ENCODE measurements around the gene MTR.

Gene MTR

DNA sequence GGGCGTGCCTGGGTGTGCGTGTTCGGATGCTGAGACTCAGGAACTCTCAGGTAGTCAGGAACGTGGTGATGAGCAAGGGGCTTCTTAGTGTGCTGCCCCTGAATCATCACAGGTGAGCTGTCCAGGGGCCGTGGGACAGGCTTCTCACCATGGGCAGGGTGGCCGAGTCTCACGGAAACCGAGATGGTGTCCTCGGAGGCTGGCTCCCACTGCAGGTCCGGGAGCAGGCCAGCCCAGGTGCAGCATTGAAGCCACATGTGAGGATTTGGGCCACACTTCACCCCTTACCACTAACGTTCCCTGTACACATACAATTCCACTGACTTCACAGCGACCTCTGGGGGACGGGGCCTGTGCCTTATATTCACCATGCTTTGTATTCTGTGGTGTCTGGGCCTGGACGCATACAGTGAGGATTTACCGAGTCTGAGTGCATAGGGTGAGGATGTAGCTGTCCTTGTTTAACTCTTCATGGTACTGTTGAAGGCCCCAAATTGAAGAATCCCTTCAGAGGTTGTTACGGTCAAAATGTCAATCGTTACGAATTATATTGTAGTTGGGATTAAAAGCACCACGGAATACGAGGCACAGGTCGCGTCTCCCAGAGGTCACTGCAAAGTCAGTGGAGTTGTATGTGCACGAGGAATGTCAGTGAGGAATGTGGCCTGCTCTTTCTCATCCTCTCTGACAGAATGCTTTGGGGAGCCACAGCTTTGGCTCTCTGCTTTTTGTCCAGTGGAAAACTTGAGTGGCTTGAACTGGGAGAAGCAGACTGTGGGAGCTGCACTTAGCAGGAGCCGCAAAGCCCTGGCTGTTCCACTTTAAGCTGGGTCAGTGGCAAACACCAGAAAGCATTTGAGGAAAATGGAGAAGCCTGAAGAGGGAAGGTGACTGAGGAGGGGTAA lies 95.3 kb downstream of the MTR start:
- H3K27ac ChIP-seq = no peak overlapping the region
- no peaks in the 10 kb centered on the region for H3K36me3 ChIP-seq (ENCODE audit: insufficient read depth)
- no peaks in the 10 kb centered on the region for H3K27me3 ChIP-seq (ENCODE audit: insufficient read depth, low read depth)
- no peak overlapping the region for H3K9ac ChIP-seq
- H3K4me2 ChIP-seq = no peak overlapping the region
- no peak overlapping the region for H2AFZ ChIP-seq (ENCODE audit: low read depth)
- no peaks in the 10 kb centered on the region for H4K20me1 ChIP-seq (ENCODE audit: insufficient read depth)
- TF ChIP-seq CTCF (conservative IDR thresholded peaks at IDR 0.05; ENCODE audit: low read depth, low read length) = no peak
- H3K79me2 ChIP-seq (ENCODE audit: insufficient read depth, low read depth) = no peaks in the 10 kb centered on the region
- no peaks in the 10 kb centered on the region for H3K4me1 ChIP-seq (ENCODE audit: low read depth, poor library complexity, severe bottlenecking)
- H3K4me3 ChIP-seq (IDR thresholded peaks at IDR 0.05; ENCODE audit: insufficient read depth, low read depth, low read length) = no peak overlapping the region

DNA sequence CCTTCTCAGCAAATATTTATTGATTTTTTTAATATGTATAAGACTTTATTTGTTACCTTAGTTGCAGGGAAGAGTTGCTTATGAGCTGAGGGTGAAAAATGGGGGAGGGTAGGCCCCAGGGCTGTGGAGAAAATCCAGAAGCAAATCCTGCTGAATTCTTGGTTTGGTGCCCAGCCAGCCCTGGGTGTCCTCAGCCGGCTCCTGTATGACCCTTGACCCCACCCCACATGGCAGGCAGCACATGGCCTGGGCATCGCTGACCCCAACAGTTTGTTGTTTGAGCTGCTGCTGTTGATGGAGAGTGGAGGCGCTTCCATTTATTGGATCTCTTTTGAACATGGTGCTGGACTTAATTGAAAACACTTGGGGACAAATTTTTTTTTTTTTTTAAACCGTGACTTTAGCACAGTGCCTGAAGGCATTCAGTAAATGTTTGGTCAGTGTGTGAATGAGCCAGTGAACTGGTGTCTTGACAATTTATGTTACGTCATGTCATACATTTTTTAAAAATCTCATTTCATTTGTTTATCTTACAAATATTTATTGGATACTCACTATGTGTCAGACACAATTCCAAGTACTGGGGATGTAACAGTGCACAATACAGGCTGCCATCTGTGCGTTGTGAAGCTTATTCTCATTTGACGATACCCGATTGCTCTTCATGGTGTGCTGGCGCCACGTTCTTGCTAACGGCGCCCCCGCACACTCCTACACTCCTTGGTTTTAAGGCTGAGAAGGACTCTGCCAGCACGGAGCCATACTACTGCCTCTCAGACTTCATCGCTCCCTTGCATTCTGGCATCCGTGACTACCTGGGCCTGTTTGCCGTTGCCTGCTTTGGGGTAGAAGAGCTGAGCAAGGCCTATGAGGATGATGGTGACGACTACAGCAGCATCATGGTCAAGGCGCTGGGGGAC lies 98.8 kb downstream of the MTR start:
- no peaks in the 10 kb centered on the region for H4K20me1 ChIP-seq (ENCODE audit: insufficient read depth)
- peaks cover 9% of the 10 kb centered on the region; the same call in 1 of the 2 replicates for H3K36me3 ChIP-seq (ENCODE audit: insufficient read depth)

GRCh38 chr1:236895665-236896387 lies 100.7 kb downstream of the MTR start:
- H3K4me2 ChIP-seq = no peak overlapping the region
- H4K20me1 ChIP-seq (ENCODE audit: insufficient read depth) = no peaks in the 10 kb centered on the region
- no peak overlapping the region for H3K27ac ChIP-seq
- no peak for TF ChIP-seq CTCF (conservative IDR thresholded peaks at IDR 0.05; ENCODE audit: low read depth, low read length)
- no peak overlapping the region for H3K4me3 ChIP-seq (IDR thresholded peaks at IDR 0.05; ENCODE audit: insufficient read depth, low read depth, low read length)
- no peaks in the 10 kb centered on the region for H3K27me3 ChIP-seq (ENCODE audit: insufficient read depth, low read depth)
- H3K36me3 ChIP-seq (ENCODE audit: insufficient read depth) = peaks cover 9% of the 10 kb centered on the region; the same call in 1 of the 2 replicates
- no peak overlapping the region for H2AFZ ChIP-seq (ENCODE audit: low read depth)
- no peak overlapping the region for H3K9ac ChIP-seq
- no peaks in the 10 kb centered on the region for H3K4me1 ChIP-seq (ENCODE audit: low read depth, poor library complexity, severe bottlenecking)
- no peaks in the 10 kb centered on the region for H3K79me2 ChIP-seq (ENCODE audit: insufficient read depth, low read depth)

More for the DNA sequence above, 98.8 kb downstream of the MTR start:
- H2AFZ ChIP-seq (ENCODE audit: low read depth) = no peak overlapping the region
- H3K4me2 ChIP-seq = no peak overlapping the region
- H3K9ac ChIP-seq = no peak overlapping the region
- H3K4me1 ChIP-seq (ENCODE audit: low read depth, poor library complexity, severe bottlenecking) = no peaks in the 10 kb centered on the region
- no peak for TF ChIP-seq CTCF (conservative IDR thresholded peaks at IDR 0.05; ENCODE audit: low read depth, low read length)
- H3K27me3 ChIP-seq (ENCODE audit: insufficient read depth, low read depth) = no peaks in the 10 kb centered on the region
- no peaks in the 10 kb centered on the region for H3K79me2 ChIP-seq (ENCODE audit: insufficient read depth, low read depth)
- no peak overlapping the region for H3K27ac ChIP-seq
- no peak overlapping the region for H3K4me3 ChIP-seq (IDR thresholded peaks at IDR 0.05; ENCODE audit: insufficient read depth, low read depth, low read length)

GRCh38 chr1:236896716-236897115 lies 101.6 kb downstream of the MTR start:
- no peak overlapping the region for H3K4me3 ChIP-seq (IDR thresholded peaks at IDR 0.05; ENCODE audit: insufficient read depth, low read depth, low read length)
- no peak overlapping the region for H3K4me2 ChIP-seq
- no peak overlapping the region for H3K27ac ChIP-seq
- no peak overlapping the region for H2AFZ ChIP-seq (ENCODE audit: low read depth)
- no peaks in the 10 kb centered on the region for H3K27me3 ChIP-seq (ENCODE audit: insufficient read depth, low read depth)
- no peaks in the 10 kb centered on the region for H3K4me1 ChIP-seq (ENCODE audit: low read depth, poor library complexity, severe bottlenecking)
- TF ChIP-seq CTCF (conservative IDR thresholded peaks at IDR 0.05; ENCODE audit: low read depth, low read length) = no peak
- H4K20me1 ChIP-seq (ENCODE audit: insufficient read depth) = no peaks in the 10 kb centered on the region
- peaks cover 9% of the 10 kb centered on the region; the same call in 1 of the 2 replicates for H3K36me3 ChIP-seq (ENCODE audit: insufficient read depth)
- H3K79me2 ChIP-seq (ENCODE audit: insufficient read depth, low read depth) = no peaks in the 10 kb centered on the region
- no peak overlapping the region for H3K9ac ChIP-seq
